ENCODE results near the gene LYST.
"Not testable (repeated sequence)": the region's sequence is repeated elsewhere in the genome, so short reads cannot be mapped to it uniquely, and the experiment has no call there.

The LYST gene

GRCh38 chr1:235628316-235629005, 238.2 kb downstream of the LYST start:
- no peak for DNase-seq

GRCh38 chr1:235625831-235626230, 240.9 kb downstream of the LYST start:
- no peak for DNase-seq

- DNase-seq: no peak
These were observed 241.4 kb downstream of the LYST start for GRCh38 chr1:235625340-235625739.

GRCh38 chr1:235624721-235625333, 241.9 kb downstream of the LYST start:
- DNase-seq: no peak

- DNase-seq: no peak
These were observed 243.5 kb downstream of the LYST start for GRCh38 chr1:235622936-235623779.

- not testable (repeated sequence) for DNase-seq
These were observed 247.6 kb downstream of the LYST start for GRCh38 chr1:235619149-235619548.

GRCh38 chr1:235617808-235618207, 248.9 kb downstream of the LYST start:
- no peak for DNase-seq

- DNase-seq: no peak
These were observed 249.6 kb downstream of the LYST start for GRCh38 chr1:235617140-235617539.

- DNase-seq: no peak
These were observed 252.2 kb downstream of the LYST start for GRCh38 chr1:235614442-235614954.

- DNase-seq: no peak
These were observed 253.1 kb downstream of the LYST start for GRCh38 chr1:235613602-235614001.

GRCh38 chr1:235612761-235613160, 253.9 kb downstream of the LYST start:
- DNase-seq: no peak

Measured in stimulated activated naive CD4-positive, alpha-beta T cell treated with Interleukin-2 at 50 U/mL for 16 hours (primary cell).